RWPE2 (cell line): ENCODE results near the gene SYT4.

Experiments
- ATAC-seq: fragments of 200-7000 bp; cut with Tn5 transposase; 3 replicates; pipeline ENCODE4 v1.9.1; 2021; ENCODE audit warnings: low read depth
- DNase-seq: peaks from one replicate; pipeline ENCODE4 v3.0.0-alpha.2; 2020; ENCODE audit warnings: low spot score
- H3K27ac ChIP-seq: fragments of 450-650 bp; 2 replicates; pipeline ENCODE4 v1.5.1; 2017; ENCODE audit warnings: mild to moderate bottlenecking; ENCODE audit not compliant: poor library complexity, severe bottlenecking
- H3K27me3 ChIP-seq: fragments of 250-450 bp; sonication (Bioruptor Pico); 2 replicates; pipeline ENCODE4 v1.5.1; 2021; ENCODE audit warnings: mild to moderate bottlenecking, moderate library complexity; ENCODE audit not compliant: insufficient read depth, poor library complexity, severe bottlenecking
- H3K36me3 ChIP-seq: fragments of 250-450 bp; sonication (Bioruptor Pico); 2 replicates; pipeline ENCODE4 v1.5.1; 2020; ENCODE audit warnings: low read depth, mild to moderate bottlenecking, moderate library complexity
- H3K4me1 ChIP-seq: fragments of 250-450 bp; sonication (Bioruptor Pico); 2 replicates; pipeline ENCODE4 v1.5.1; 2021; ENCODE audit warnings: mild to moderate bottlenecking, moderate library complexity; ENCODE audit not compliant: insufficient read depth, poor library complexity, severe bottlenecking
- H3K4me3 ChIP-seq: fragments of 250-450 bp; sonication (Bioruptor Pico); 2 replicates; pipeline ENCODE4 v1.5.1; 2021; ENCODE audit warnings: mild to moderate bottlenecking, moderate library complexity; ENCODE audit not compliant: severe bottlenecking
- H3K9me3 ChIP-seq: fragments of 250-450 bp; sonication (Bioruptor Pico); 2 replicates; pipeline ENCODE4 v1.5.1; 2021; ENCODE audit warnings: mild to moderate bottlenecking, moderate library complexity; ENCODE audit not compliant: severe bottlenecking
- CTCF ChIP-seq: fragments of 450-650 bp; IDR thresholded peaks from one replicate; pipeline ENCODE4 v1.5.1; 2017; ENCODE audit warnings: mild to moderate bottlenecking, moderate library complexity; ENCODE audit not compliant: poor library complexity, severe bottlenecking

The SYT4 gene

GRCh38 chr18:43276491-43276890, 799 bp downstream of the SYT4 start:
- no peak overlapping the region for H3K4me3 ChIP-seq
- ATAC-seq (no peak), DNase-seq (no peak)
- no peaks in the 10 kb centered on the region for H3K36me3 ChIP-seq
- no peak for TF ChIP-seq CTCF
- H3K27me3 ChIP-seq, result peaks cover 13% of the 10 kb centered on the region
- no peaks in the 10 kb centered on the region for H3K4me1 ChIP-seq
- no peak overlapping the region for H3K27ac ChIP-seq
- no peaks in the 10 kb centered on the region for H3K9me3 ChIP-seq

- ATAC-seq, result no peak
- H3K27me3 ChIP-seq, result peaks cover 18% of the 10 kb centered on the region
- TF ChIP-seq CTCF, result no peak
- no peaks in the 10 kb centered on the region for H3K36me3 ChIP-seq
- no peak for DNase-seq
- H3K9me3 ChIP-seq, result no peaks in the 10 kb centered on the region
- H3K4me1 ChIP-seq, result no peaks in the 10 kb centered on the region
- no peak overlapping the region for H3K4me3 ChIP-seq
- H3K27ac ChIP-seq, result no peak overlapping the region
Measured at GRCh38 chr18:43275546-43275945, 1.7 kb downstream of the SYT4 start.

GRCh38 chr18:43274526-43274925, 2.8 kb downstream of the SYT4 start:
- Histone ChIP-seq H3K9me3 (no peaks in the 10 kb centered on the region), H3K4me1 (no peaks in the 10 kb centered on the region), H3K36me3 (no peaks in the 10 kb centered on the region), H3K27ac (no peak overlapping the region), H3K4me3 (no peak overlapping the region), H3K27me3 (peaks cover 19% of the 10 kb centered on the region)
- ATAC-seq (no peak), DNase-seq (no peak)
- no peak for TF ChIP-seq CTCF

GRCh38 chr18:43271593-43272432, 5.5 kb downstream of the SYT4 start:
- Histone ChIP-seq H3K27me3 (peaks cover 9% of the 10 kb centered on the region), H3K27ac (no peak overlapping the region), H3K4me3 (no peak overlapping the region), H3K36me3 (no peaks in the 10 kb centered on the region), H3K9me3 (no peaks in the 10 kb centered on the region), H3K4me1 (no peaks in the 10 kb centered on the region)
- ATAC-seq (peak; percentile 42; the same call in 1 of the 3 replicates), DNase-seq (no peak)
- TF ChIP-seq CTCF, result peak; percentile 84

GRCh38 chr18:43267818-43268217, 9.5 kb downstream of the SYT4 start:
- no peak overlapping the region for H3K4me3 ChIP-seq
- DNase-seq, result no peak
- no peak for ATAC-seq
- peaks cover 9% of the 10 kb centered on the region for H3K27me3 ChIP-seq
- no peaks in the 10 kb centered on the region for H3K9me3 ChIP-seq
- H3K4me1 ChIP-seq, result no peaks in the 10 kb centered on the region
- TF ChIP-seq CTCF, result no peak
- no peak overlapping the region for H3K27ac ChIP-seq
- no peaks in the 10 kb centered on the region for H3K36me3 ChIP-seq
